K562 (cell line): ENCODE results near the gene TYW5. TPM values are rescaled to one million over a fixed set of nuclear protein-coding genes. Genes with fewer than 3 reads are reported as not detected.

Source experiments
- BRCA1 ChIP-seq, 2 experiments: fragments of 450-650 bp in 1 of 2; sonication (generic) in 1 of 2; formaldehyde crosslinking in 1 of 2; IDR thresholded peaks; 2 replicates each; pipeline versions ENCODE4 v1.5.0 to v1.6.1; 2017 to 2020; ENCODE audit warnings: mild to moderate bottlenecking in 1 of 2, missing genetic modification reagents in 1 of 2
- CREBBP ChIP-seq: IDR thresholded peaks from one replicate; pipeline ENCODE4 v1.6.1; 2012; ENCODE audit warnings: low read depth, mild to moderate bottlenecking, control low read depth, inconsistent platforms, low read length
- EZH2 ChIP-seq: IDR thresholded peaks from 2 replicates; pipeline ENCODE4 v1.6.1; 2012; ENCODE audit warnings: low read depth, mild to moderate bottlenecking, inconsistent platforms, low read length, borderline replicate concordance
- JUND ChIP-seq, 2 experiments: IDR thresholded peaks; 2 replicates in 1 of 2; 3 replicates in 1 of 2; pipeline ENCODE4 v1.6.1; 2011; ENCODE audit warnings: borderline replicate concordance in 2 of 2, low read depth in 2 of 2, low read length in 2 of 2, improper control_type of control experiment in 1 of 2, missing biosample characterization in 1 of 2, missing genetic modification characterization in 1 of 2, missing genetic modification reagents in 1 of 2
- L3MBTL2 ChIP-seq: fragments of 450-650 bp; IDR thresholded peaks from 2 replicates; pipeline ENCODE4 v1.6.1; 2016; ENCODE audit warnings: mild to moderate bottlenecking, moderate library complexity
- MLLT1 ChIP-seq, 2 experiments: fragments of 450-650 bp; IDR thresholded peaks; 2 replicates each; pipeline ENCODE4 v1.6.1; 2016
- POLR2H ChIP-seq: IDR thresholded peaks from 2 replicates; pipeline ENCODE4 v1.6.1; 2016; ENCODE audit warnings: missing genetic modification characterization, low read depth, mild to moderate bottlenecking, control low read depth, missing compliant biosample characterization, moderate library complexity
- RBM17 ChIP-seq: fragments of 200-400 bp; formaldehyde crosslinking; IDR thresholded peaks from 2 replicates; pipeline ENCODE4 v1.6.1; 2017; ENCODE audit warnings: low read depth, mild to moderate bottlenecking, low read length, borderline replicate concordance
- RERE ChIP-seq: sonication (generic); formaldehyde crosslinking; IDR thresholded peaks from 2 replicates; pipeline ENCODE4 v1.8.0; 2023; ENCODE audit warnings: missing genetic modification reagents, mild to moderate bottlenecking, borderline replicate concordance
- RFX7 ChIP-seq: fragments of 250-450 bp; sonication (Bioruptor Pico); IDR thresholded peaks from 2 replicates; pipeline ENCODE4 v1.5.1; 2021; ENCODE audit warnings: mild to moderate bottlenecking
- ZBTB2 ChIP-seq: fragments of 450-650 bp; IDR thresholded peaks from 2 replicates; pipeline ENCODE4 v1.6.1; 2016; ENCODE audit warnings: antibody characterized with exemption
- ZNF175 ChIP-seq: fragments of 200-800 bp; sonication (Bioruptor generic); IDR thresholded peaks from 2 replicates; pipeline ENCODE4 v1.6.1; 2016; ENCODE audit warnings: low read depth, mild to moderate bottlenecking, missing genetic modification characterization, missing compliant biosample characterization
- ZNF592 ChIP-seq: fragments of 450-650 bp; IDR thresholded peaks from 2 replicates; pipeline ENCODE4 v1.6.1; 2017; ENCODE audit warnings: antibody characterized with exemption, mild to moderate bottlenecking
- polyA plus RNA-seq, 8 experiments: library from polyadenylated mRNA; depleted of rRNA in 4 of 8; stranded (reverse) in 5 of 8; unstranded in 3 of 8; fragments of >200 nt; fragmentation: Nextera tagmentation in 2 of 8; fragmentation: Illumina TruSeq in 1 of 8; extraction: Ambion mirVana in 2 of 8; extraction: Trizol in 1 of 8; gene quantifications; 2 replicates each; pipeline versions ENCODE4 v1.2.1 to v1.2.3, GENCODE V29; 2011 to 2014; ENCODE audit warnings: inconsistent platforms in 1 of 8, missing spikeins in 1 of 8
- total RNA-seq, 7 experiments: library from RNA; depleted of rRNA in 6 of 7; stranded (reverse); fragments of >200 nt in 6 of 7; fragmentation: Illumina TruSeq in 2 of 7; extraction: Trizol in 2 of 7; gene quantifications; 2 replicates each; pipeline versions ENCODE4 v1.2.1 to v1.2.3, GENCODE V29; 2011 to 2021; ENCODE audit warnings: low replicate concordance in 1 of 7

Gene TYW5
- total and polyA plus RNA-seq, 9 of the 15 experiments (the other 6 are each of a cell fraction or from before 2014, with no cell fraction given): 3.6 to 7.7 (median 4.6) TPM

- TF ChIP-seq RERE (CRISPR knock-in tag): no peak
- no peak for TF ChIP-seq CREBBP
- no peak for TF ChIP-seq BRCA1 (IDR thresholded peaks at IDR 0.05)
- no peak for TF ChIP-seq BRCA1 (CRISPR knock-in tag; IDR thresholded peaks at IDR 0.05)
- no peak for TF ChIP-seq ZNF592
- 0 out of 2 replicates have a peak, but pooled peaks have one; percentile 41 for TF ChIP-seq POLR2H (tag)
- TF ChIP-seq ZNF175 (CRISPR knock-in tag): peak; percentile 44; the same call in 1 of the 2 replicates
- TF ChIP-seq EZH2: no peak
- 0 out of 2 replicates have a peak, but pooled peaks have one; percentile 11 for TF ChIP-seq JUND (IDR thresholded peaks at IDR 0.05; ENCODE audit: borderline replicate concordance, low read depth, low read length)
- no peak for TF ChIP-seq JUND (tag; IDR thresholded peaks at IDR 0.05; ENCODE audit: borderline replicate concordance, low read depth, low read length)
- no peak for TF ChIP-seq ZBTB2
- no peak for TF ChIP-seq RBM17
- TF ChIP-seq MLLT1 (IDR thresholded peaks at IDR 0.05): no peak
- 0 out of 2 replicates have a peak, but pooled peaks have one; percentile 19 for TF ChIP-seq L3MBTL2
- no peak for TF ChIP-seq RFX7
Measured at GRCh38 chr2:199975273-199975895, 20.1 kb upstream of the TYW5 start (continued).
